Measurements from ENCODE around the gene CD79B.
"Not testable (repeated sequence)": the region's sequence is repeated elsewhere in the genome, so short reads cannot be mapped to it uniquely, and the experiment has no call there.

GRCh38 chr17:63892316-63893037 is 39.7 kb downstream of the CD79B start:
- TF ChIP-seq POLR2A (IDR thresholded peaks at IDR 0.05) = not testable (repeated sequence)
- TF ChIP-seq, protein P1, sequence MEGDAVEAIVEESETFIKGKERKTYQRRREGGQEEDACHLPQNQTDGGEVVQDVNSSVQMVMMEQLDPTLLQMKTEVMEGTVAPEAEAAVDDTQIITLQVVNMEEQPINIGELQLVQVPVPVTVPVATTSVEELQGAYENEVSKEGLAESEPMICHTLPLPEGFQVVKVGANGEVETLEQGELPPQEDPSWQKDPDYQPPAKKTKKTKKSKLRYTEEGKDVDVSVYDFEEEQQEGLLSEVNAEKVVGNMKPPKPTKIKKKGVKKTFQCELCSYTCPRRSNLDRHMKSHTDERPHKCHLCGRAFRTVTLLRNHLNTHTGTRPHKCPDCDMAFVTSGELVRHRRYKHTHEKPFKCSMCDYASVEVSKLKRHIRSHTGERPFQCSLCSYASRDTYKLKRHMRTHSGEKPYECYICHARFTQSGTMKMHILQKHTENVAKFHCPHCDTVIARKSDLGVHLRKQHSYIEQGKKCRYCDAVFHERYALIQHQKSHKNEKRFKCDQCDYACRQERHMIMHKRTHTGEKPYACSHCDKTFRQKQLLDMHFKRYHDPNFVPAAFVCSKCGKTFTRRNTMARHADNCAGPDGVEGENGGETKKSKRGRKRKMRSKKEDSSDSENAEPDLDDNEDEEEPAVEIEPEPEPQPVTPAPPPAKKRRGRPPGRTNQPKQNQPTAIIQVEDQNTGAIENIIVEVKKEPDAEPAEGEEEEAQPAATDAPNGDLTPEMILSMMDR (IDR thresholded peaks at IDR 0.05) = not testable (repeated sequence)

All from body of pancreas (tissue), 4 donors.